ENCODE data around the gene DOHH.
"Not testable (repeated sequence)": the region's sequence is repeated elsewhere in the genome, so short reads cannot be mapped to it uniquely, and the experiment has no call there.

Gene DOHH

DNA sequence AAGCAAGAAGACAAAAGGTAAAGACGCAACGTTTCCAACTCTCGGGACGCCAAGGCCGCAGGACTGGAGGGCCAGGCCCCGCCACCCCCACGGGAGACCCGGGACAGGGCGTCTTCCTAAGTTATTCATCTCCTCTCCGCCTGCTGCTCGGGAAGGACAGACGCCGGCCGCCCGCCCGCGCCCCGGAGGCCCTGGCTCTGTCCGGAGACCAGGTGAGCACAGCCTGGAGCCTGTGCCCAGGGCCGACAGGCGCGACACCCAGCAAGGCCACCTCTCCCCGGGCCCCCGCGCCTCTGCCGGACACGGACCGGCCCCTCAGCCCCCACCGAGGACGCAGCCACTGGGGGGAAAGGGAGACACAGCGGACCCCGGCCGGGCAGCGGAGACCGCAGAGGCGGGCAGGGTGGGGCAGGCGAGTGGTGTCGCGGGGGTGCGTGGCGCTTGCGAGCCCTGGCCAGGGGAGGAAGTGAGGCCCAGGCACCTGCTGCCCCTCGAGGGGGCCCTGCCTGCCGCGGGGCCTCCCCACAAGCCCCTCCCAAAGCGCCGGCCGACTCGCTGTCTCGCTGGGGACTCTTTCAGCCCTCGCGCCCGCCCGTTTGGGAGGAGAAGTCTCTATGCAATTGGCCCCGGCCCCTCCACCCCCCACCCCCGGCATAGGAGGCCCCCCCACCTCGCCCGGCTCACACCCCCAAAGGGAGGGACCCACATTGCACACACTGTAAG lies 37.3 kb downstream of the DOHH start:
- DNase-seq, result no peak

GRCh38 chr19:3459965-3460582 lies 40.4 kb downstream of the DOHH start:
- DNase-seq, result no peak

DNA sequence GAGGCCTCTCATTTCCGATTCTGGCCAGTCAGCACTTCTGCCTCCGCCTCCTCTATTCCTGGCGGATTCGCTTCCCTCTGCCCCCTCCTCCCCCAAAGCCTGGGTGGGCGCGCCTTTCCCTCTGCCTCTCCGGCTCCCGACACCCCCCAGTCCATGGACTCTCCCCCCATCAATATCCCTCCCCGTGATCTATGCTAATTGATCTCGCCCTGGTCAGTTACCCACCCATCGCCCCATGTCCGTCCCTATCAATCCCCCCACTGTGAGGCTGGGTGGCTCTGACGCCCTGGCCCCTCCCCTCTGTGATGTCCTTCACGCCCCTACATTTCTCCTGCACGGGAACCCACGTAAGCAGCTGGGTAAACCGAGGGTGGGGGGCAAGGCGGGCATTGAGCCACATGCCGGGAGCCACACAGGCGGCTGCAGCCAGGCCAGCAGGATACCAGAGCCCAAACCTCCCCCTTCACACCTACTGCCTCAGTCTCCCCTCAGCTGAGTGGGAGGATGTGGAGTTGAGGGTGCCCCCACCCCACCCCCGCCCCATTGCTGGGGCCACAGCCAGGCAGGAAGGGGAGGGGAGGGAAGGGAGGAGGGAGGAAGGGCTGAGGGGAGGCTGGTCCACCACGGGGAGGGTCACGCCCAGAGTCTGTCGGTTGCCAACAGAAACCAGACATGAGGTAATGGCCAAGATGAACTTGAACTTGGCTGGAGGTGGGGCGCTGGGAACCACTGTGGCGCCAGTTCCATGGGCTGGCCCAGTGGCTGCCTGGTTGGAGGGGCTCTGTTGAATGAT lies 41.2 kb downstream of the DOHH start:
- peak in 49 of 56 donors; percentile 8 to 76 (median 49) for DNase-seq

DNA sequence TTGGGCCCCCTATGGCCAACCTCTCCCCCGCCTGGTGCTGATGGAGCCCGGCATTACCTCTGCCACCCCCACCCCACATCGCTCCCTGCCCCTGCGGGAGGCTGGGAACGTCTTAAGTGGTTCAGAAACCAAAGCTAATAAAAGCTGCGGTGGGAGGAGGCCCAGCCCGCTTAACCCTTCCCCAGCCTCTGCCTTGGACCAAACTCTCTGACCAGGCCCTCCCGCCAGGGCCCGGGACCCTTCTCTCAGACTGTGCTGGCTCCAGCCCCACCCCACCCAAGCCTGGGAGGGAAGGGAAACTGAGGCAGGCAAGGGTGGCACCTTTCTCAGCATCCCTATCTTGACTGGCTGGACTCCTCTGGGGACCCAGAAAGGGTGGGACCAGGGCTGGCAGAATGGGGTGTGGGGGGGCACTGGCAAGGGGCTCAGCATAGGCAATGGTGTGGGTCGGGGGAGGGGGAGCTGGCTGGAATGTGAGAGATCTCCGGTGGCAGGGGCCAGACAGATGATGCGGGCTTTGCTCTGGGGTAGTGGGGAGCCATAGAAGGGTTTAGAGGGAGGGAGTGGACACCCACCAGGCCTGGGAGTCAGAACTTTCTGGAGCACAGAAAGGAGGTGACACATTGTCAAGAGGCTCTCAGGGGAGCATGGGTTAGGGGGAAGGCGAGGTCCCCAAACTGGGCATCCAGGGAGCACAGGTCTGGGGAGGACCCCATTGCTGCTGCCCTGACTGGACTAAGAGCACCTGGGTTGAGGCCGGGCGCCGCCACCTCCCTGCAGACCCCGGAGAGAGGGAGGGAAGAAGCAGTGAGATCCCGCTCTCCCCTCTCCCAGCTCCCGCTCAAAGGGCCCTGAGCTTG lies 42.0 kb downstream of the DOHH start:
- peak in 4 of 56 donors; percentile 6 to 18 (median 10) for DNase-seq

GRCh38 chr19:3457528-3458228 lies 42.8 kb downstream of the DOHH start:
- DNase-seq, result peak in 3 of 56 donors; percentile 6 to 22 (median 19)

GRCh38 chr19:3456925-3457527 lies 43.4 kb downstream of the DOHH start:
- no peak for DNase-seq

GRCh38 chr19:3455960-3456601 lies 44.4 kb downstream of the DOHH start:
- DNase-seq, result no peak

DNA sequence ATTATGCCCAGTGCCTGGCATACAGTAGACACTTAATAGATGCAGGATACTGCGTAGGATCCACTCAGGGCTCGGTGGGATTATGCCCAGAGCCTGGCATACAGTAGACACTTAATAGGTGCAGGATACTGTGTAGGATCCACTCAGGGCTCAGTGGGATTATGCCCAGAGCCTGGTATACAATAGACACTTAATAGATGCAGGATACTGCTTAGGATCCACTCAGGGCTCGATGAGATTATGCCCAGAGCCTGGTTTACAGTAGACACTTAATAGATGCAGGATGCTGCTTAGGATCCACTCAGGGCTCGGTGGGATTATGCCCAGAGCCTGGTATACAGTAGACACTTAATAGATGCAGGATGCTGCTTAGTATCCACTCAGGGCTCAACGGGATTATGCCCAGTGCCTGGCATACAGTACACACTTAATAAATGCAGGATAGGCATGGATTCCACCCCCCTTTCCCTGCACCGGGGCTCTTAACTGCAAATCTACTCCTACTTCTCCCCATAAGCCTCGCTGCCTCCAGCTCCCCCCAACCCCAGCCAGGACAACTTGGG lies 45.0 kb downstream of the DOHH start:
- DNase-seq, result no peak

GRCh38 chr19:3454656-3455392 lies 45.6 kb downstream of the DOHH start:
- no peak for DNase-seq

DNA sequence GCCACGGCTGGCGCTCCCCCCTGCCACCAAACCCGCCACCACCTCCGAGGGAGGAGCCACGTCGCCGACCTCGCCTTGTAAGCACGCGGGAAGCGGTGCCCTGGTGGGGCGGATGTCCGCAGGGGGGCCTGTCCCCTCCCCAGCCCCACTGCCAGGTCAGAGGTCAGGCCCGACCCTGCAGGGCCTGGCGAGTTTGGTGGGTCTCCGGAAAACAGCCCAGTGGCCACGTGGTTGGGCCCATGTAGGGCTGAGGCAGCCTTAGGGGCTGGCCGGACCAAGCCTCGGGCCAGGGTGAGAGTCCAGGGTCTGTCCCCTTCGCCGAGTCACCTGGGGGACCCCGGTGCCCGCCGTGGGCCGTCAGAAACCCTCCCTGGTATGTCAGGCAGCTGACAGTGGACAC lies 46.6 kb downstream of the DOHH start:
- no peak for DNase-seq

DNA sequence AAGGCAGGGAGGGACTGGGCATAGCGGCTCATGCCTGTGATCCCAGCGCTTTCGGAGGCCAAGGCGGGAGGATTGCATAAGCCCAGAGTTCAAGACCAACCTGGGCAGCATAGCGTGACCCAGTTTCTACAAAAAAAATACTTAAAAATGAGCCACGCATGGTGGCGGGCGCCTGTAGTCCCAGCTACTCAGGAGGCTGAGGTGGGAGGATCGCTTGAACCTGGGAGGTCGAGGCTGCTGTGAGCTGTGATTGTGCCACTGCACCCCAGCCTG lies 47.6 kb downstream of the DOHH start:
- DNase-seq, result not testable (repeated sequence)

GRCh38 chr19:3452171-3452941 lies 48.1 kb downstream of the DOHH start:
- DNase-seq, result no peak

- DNase-seq, result no peak
Observed at GRCh38 chr19:3451451-3451866, 49.0 kb downstream of the DOHH start.

DNA sequence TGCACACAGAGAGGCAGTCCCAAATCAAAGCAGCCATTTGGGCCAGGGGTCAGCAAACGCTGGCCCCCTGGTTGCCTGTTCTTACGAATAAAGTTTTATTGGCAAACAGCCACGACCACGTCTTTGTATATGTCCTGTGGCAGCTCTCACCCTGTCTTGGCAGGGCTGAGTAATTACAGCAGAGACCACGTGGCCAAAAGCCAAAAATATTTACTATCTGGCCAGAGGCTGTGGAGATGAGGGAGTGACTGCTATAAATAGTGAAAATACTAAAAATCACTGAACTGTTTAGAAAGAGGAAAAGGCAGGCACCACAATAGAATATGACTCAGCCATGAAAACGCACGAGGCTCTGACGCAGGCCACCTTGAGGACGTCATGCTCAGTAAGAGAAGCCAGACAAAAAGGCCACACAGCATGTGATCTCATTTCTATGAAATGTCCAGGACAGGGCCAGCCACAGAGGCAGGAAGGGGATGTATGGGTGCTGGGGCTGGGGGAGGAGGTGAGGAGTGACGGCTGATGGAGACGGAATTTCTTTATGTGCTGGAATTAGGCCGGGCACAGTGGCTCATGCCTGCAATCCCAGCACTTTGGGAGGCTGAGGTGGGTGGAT lies 49.6 kb downstream of the DOHH start:
- peak in 1 of 56 donors; percentile 19 for DNase-seq

GRCh38 chr19:3448616-3449334 lies 51.7 kb downstream of the DOHH start:
- no peak for DNase-seq

GRCh38 chr19:3446657-3447056 lies 53.8 kb downstream of the DOHH start:
- not testable (repeated sequence) for DNase-seq

DNA sequence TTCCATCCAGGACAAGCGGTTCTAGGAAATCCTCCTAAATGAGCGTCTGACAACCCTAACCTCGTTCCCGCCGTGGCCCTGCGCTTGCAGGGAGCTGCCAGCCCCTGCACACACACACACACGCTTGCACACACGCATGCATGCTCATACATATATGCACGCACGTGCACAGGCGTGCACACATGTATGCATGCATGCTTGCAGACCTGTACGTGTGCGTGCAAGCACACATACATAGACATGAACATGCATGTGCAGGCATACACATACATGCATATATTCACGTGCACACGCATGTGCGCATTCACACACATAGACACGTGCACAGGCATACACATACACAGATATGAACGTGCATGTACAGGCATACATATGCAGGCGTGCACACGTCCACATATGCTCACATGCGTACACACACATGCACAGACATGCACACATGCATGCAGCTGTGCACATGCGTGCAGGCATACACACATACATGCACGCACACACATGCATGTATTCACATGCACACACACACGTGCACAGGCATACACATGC lies 55.7 kb downstream of the DOHH start:
- DNase-seq, result no peak
